PC-3 (cell line): ENCODE data around the gene CFAP97D2.

Experiments used
- EZH2 ChIP-seq: fragments of 300-600 bp; sonication (generic); IDR thresholded peaks from one replicate; pipeline ENCODE4 v1.6.1; 2017; ENCODE audit warnings: antibody characterized with exemption, mild to moderate bottlenecking, low read length; ENCODE audit not compliant: unreplicated experiment
- TF ChIP-seq, protein P1 (sequence below): fragments of 300-600 bp; sonication (generic); conservative IDR thresholded peaks from 2 replicates; pipeline ENCODE4 v1.5.1; 2017; ENCODE audit warnings: antibody characterized with exemption, low read depth, mild to moderate bottlenecking, low read length

DNA sequence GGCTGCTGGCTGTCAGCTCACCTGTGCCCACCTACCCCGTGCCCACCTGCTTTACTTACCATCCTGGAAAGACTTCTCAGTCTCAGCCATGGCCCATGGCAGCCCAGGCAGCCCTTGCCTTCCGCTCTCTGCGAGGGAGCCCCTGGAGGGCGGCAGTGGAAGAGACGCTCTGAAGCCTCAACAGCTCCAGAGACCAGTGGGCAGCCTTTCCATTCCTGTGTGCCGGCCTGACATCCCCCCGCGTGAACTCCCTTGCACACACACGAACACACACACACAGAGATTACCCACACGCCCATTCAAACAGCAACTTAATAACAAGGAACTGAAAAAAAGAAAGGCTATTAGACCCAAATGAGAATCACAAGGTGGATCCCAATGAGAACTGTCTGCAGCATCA, 32.4 kb upstream of the CFAP97D2 start:
- TF ChIP-seq EZH2 = no peak
- TF ChIP-seq, protein P1, sequence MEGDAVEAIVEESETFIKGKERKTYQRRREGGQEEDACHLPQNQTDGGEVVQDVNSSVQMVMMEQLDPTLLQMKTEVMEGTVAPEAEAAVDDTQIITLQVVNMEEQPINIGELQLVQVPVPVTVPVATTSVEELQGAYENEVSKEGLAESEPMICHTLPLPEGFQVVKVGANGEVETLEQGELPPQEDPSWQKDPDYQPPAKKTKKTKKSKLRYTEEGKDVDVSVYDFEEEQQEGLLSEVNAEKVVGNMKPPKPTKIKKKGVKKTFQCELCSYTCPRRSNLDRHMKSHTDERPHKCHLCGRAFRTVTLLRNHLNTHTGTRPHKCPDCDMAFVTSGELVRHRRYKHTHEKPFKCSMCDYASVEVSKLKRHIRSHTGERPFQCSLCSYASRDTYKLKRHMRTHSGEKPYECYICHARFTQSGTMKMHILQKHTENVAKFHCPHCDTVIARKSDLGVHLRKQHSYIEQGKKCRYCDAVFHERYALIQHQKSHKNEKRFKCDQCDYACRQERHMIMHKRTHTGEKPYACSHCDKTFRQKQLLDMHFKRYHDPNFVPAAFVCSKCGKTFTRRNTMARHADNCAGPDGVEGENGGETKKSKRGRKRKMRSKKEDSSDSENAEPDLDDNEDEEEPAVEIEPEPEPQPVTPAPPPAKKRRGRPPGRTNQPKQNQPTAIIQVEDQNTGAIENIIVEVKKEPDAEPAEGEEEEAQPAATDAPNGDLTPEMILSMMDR = no peak; the same call in 1 of the 2 replicates
